Neural progenitor cell (in vitro differentiated cells): ENCODE measurements around the gene TMEM234.

Experiments used
- CTCF ChIP-seq: fragments of 200-600 bp; sonication (generic); IDR thresholded peaks from 2 replicates; pipeline ENCODE4 v1.5.1; 2017; ENCODE audit warnings: antibody characterized with exemption, mild to moderate bottlenecking
- EZH2 ChIP-seq: fragments of 200-600 bp; sonication (generic); IDR thresholded peaks from 2 replicates; pipeline ENCODE4 v1.6.1; 2017; ENCODE audit warnings: antibody characterized with exemption, mild to moderate bottlenecking, moderate library complexity
- EZH2phosphoT487 ChIP-seq: fragments of 200-600 bp; sonication (generic); IDR thresholded peaks from 2 replicates; pipeline ENCODE4 v1.6.1; 2017; ENCODE audit warnings: antibody characterized with exemption

GRCh38 chr1:32186491-32186890 is 35.7 kb downstream of the TMEM234 start:
- TF ChIP-seq EZH2 (no peak), CTCF (no peak), EZH2phosphoT487 (no peak)
